ENCODE results near the gene ZNF664.

The ZNF664 gene

DNA sequence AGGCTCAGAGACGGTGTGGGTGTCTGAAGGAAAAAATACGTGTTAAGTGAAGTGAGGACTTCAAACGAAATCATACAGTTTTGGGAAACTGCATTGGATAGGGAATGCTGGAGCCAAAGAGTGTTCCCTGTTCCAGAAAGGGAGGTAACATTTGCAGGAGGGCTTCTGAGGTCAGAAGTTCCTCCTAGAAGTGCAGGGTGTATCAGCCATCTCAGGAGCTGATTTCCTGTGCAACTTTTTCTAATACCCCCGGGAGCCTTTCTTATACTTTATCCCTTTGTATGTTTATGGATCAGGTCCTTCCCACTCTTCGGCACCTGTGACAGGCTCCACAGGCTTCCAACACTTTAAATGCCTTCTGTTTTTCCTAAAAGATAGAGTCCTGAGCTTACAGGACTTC is 24.9 kb downstream of the ZNF664 start:
- peaks cover 92% of the 10 kb centered on the region for H3K36me3 ChIP-seq
- H3K4me2 ChIP-seq = no peak overlapping the region
- no peak overlapping the region for H3K4me3 ChIP-seq
- no peaks in the 10 kb centered on the region for H3K27me3 ChIP-seq
- no peak overlapping the region for H3K27ac ChIP-seq
- H3K9ac ChIP-seq = no peak overlapping the region
- peaks cover 14% of the 10 kb centered on the region for H3K4me1 ChIP-seq
- H4K20me1 ChIP-seq = peaks cover 90% of the 10 kb centered on the region
- no peaks in the 10 kb centered on the region for H3K9me3 ChIP-seq
- TF ChIP-seq Cebpa-rat (IDR thresholded peaks at IDR 0.05) = no peak

DNA sequence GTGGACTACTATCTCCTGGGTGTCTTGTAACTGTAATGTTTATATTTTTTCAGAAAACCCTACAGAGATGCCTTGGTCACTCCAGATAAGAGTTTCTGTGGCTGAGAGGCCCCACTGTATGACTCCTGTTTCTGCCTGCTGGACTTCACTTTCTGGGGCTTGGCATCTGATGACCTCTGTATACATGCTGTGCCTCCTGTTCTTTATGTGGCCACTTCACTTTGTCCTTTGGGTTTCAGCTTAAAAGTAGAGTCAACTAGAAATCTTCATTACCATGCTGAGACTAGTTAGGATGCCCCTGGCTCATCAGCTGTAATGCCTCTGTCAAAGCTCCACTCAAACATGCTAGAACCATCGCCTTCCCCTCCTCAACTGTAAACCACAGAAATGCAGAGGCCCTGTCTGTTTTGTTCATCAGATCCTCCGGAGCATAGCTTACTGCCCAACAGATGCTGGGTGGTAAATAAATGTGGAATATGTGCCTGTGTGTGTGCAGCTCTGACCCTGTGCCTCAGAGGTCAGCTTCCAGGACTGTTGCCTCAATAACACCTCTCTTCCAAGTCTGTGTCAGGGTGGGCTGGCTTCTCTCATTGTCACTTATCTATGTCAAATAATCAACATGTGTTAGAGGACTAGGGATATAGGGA is 25.5 kb downstream of the ZNF664 start:
- H3K4me2 ChIP-seq = no peak overlapping the region
- H3K9me3 ChIP-seq = no peaks in the 10 kb centered on the region
- H3K9ac ChIP-seq = no peak overlapping the region
- no peak overlapping the region for H3K4me3 ChIP-seq
- H4K20me1 ChIP-seq = peaks cover 84% of the 10 kb centered on the region
- H3K27ac ChIP-seq = no peak overlapping the region
- H3K27me3 ChIP-seq = no peaks in the 10 kb centered on the region
- no peak for TF ChIP-seq Cebpa-rat (IDR thresholded peaks at IDR 0.05)
- H3K36me3 ChIP-seq = peaks cover 92% of the 10 kb centered on the region
- H3K4me1 ChIP-seq = peaks cover 14% of the 10 kb centered on the region

DNA sequence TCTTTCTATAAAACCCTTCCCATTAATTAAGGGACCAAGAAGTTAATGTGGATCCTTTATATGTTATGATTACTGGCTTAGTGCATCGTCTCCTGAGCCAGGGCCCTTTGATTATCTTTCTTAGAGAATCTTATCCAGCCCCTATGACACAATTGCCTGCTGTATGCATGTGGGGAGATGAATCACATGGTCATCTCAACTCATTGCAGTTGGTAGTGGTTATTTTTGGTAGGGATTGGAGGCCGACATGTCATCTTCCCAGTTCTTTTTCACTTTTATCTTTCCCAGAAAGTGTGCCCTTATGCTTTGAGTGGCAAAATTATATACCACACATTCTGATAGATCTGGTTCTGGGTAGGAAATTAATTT is 26.0 kb downstream of the ZNF664 start:
- H3K4me2 ChIP-seq = no peak overlapping the region
- H3K4me3 ChIP-seq = no peak overlapping the region
- H3K4me1 ChIP-seq = peaks cover 17% of the 10 kb centered on the region
- H4K20me1 ChIP-seq = peaks cover 80% of the 10 kb centered on the region
- peaks cover 92% of the 10 kb centered on the region for H3K36me3 ChIP-seq
- no peak for TF ChIP-seq Cebpa-rat (IDR thresholded peaks at IDR 0.05)
- H3K9me3 ChIP-seq = no peaks in the 10 kb centered on the region
- H3K9ac ChIP-seq = no peak overlapping the region
- H3K27ac ChIP-seq = no peak overlapping the region
- no peaks in the 10 kb centered on the region for H3K27me3 ChIP-seq

DNA sequence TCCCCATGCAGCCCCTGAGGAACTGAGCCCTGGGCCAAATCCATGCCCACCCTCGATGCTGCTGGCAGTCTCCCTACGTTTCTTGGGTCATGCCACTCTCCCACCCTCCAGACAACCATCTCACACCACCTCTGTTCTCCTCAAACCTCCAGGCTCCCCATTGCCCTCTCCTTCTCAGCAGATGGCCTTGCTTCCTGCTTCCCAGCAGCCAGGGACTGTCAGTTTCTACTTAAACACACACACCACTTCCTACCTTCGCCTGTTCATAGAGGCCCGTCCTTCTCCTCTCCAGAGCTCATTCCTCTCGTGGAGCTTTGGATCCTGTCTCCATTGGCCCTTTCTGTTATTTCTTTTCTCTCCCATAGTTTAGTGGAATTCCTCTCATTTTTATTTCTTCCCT is 27.1 kb downstream of the ZNF664 start:
- H3K4me1 ChIP-seq = peaks cover 24% of the 10 kb centered on the region
- H3K4me2 ChIP-seq = no peak overlapping the region
- no peak overlapping the region for H3K27ac ChIP-seq
- H4K20me1 ChIP-seq = peaks cover 75% of the 10 kb centered on the region
- H3K36me3 ChIP-seq = peaks cover 96% of the 10 kb centered on the region
- H3K9ac ChIP-seq = no peak overlapping the region
- no peak overlapping the region for H3K4me3 ChIP-seq
- no peak for TF ChIP-seq Cebpa-rat (IDR thresholded peaks at IDR 0.05)
- H3K9me3 ChIP-seq = no peaks in the 10 kb centered on the region
- H3K27me3 ChIP-seq = no peaks in the 10 kb centered on the region

DNA sequence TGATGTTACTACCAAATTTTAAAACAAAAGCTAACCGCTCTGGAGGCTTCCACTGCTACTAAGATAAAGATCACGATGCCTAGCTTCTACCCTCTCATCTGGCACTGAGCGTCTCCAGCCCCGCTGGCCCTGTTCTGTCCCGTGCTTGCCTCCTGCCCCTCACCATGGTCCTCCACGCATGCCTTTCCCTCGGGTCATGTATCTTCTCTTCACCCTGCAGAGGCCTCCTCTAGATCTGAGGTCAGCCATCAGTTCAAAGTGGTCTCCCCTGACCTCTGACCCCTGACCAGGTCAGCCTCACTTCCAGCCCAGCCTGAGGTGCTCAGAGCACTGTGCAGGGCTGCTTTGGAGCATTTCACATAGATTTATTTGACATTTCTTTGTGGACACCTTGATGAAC is 28.3 kb downstream of the ZNF664 start:
- H3K4me2 ChIP-seq = peak overlapping the region; percentile 10; the same call in 1 of the 2 replicates
- H3K27me3 ChIP-seq = no peaks in the 10 kb centered on the region
- peaks cover 37% of the 10 kb centered on the region for H3K4me1 ChIP-seq
- no peak overlapping the region for H3K9ac ChIP-seq
- no peak overlapping the region for H3K4me3 ChIP-seq
- H3K27ac ChIP-seq = no peak overlapping the region
- no peaks in the 10 kb centered on the region for H3K9me3 ChIP-seq
- TF ChIP-seq Cebpa-rat (IDR thresholded peaks at IDR 0.05) = no peak
- H4K20me1 ChIP-seq = peaks cover 71% of the 10 kb centered on the region
- peaks cover 95% of the 10 kb centered on the region for H3K36me3 ChIP-seq

DNA sequence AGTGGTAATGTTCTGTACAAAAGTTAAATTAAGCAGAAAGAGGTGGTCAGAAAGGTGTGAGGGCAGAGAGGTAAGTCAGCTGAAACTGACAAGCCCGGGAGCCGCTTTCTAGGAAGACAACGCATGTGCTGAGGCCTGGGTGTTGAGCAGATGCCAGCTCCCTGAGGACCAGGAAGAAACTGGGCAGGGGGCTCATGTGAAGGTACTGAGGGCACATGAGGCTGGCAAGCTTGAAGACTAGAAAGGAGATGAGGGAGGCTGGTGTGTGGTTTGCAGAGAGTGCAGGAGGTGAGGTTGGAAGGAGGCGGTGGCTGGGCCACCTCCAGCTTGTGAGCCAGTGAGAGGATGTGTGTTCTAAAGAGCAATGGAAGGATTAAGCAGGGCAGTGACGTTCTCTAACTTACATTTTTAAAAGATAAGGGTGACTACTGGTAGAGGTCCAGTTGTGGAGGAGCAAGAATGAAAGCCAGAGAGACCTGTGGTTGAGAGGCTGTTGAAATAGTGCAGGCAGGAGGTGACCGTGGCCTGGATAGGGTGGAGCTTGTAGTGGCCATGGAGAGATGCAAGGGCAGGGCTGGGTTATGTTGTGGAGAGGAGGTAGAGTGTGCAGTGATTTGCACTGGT is 29.1 kb downstream of the ZNF664 start:
- Histone ChIP-seq H3K4me1 (peaks cover 41% of the 10 kb centered on the region), H3K36me3 (peaks cover 97% of the 10 kb centered on the region), H3K9me3 (no peaks in the 10 kb centered on the region), H3K4me3 (no peak overlapping the region), H4K20me1 (peaks cover 71% of the 10 kb centered on the region), H3K27me3 (no peaks in the 10 kb centered on the region), H3K27ac (no peak overlapping the region), H3K4me2 (no peak overlapping the region), H3K9ac (no peak overlapping the region)
- TF ChIP-seq Cebpa-rat (IDR thresholded peaks at IDR 0.05) = no peak

DNA sequence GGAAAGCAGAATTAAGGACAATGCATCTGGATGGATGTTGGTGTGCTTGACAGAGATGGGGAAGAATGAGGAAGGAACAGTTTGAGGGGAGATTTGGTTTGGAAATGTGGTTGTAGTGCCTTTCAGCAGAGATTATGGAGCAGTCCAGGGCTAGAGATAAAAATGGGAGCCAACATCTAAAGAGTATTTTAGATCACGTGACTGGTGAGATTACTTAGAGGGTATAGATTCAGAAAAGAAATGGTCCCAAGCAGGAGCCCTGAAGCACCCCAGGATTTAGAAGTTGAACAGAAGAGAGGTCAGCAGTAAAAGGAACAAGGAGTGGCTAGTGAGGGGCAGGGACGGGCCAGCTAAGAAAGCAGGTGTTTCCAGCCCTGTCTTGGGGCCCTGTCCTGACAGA is 29.6 kb downstream of the ZNF664 start:
- Histone ChIP-seq H4K20me1 (peaks cover 71% of the 10 kb centered on the region), H3K9ac (no peak overlapping the region), H3K9me3 (no peaks in the 10 kb centered on the region), H3K27me3 (no peaks in the 10 kb centered on the region), H3K4me3 (no peak overlapping the region), H3K27ac (no peak overlapping the region), H3K36me3 (peaks cover 97% of the 10 kb centered on the region), H3K4me2 (no peak overlapping the region), H3K4me1 (peaks cover 46% of the 10 kb centered on the region)
- TF ChIP-seq Cebpa-rat (IDR thresholded peaks at IDR 0.05) = no peak

DNA sequence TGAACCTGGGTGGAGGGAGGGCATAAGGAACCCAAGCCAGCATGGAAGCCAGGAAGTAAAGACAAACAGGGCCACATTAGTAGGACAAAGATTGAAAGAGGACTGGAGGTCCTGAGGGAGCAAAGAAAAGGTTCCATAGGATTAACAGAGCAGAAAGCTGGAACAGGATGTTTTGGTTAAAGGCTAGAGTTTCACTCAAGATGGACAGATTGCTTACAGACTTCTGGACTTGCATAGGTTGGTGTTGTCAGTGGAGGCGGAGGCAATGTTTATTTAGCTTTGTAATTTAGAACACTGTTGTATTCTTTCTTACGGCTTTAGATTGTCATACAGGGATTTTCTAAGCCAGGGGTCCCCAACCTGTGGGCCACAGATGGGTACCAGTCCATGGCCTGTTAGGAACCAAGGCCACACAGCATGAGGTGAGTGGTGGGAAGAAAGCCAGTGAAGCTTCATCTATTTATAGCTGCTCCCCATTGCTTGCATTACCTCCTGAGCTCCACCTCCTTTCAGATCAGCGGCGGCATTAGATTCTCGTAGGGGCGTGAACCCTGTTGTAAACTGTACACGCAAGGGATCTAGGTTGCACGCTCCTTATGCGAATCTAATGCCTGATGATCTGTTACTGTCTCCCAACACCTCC is 31.3 kb downstream of the ZNF664 start:
- Histone ChIP-seq H3K4me3 (no peak overlapping the region), H3K9me3 (no peaks in the 10 kb centered on the region), H3K27ac (no peak overlapping the region), H4K20me1 (peaks cover 67% of the 10 kb centered on the region), H3K36me3 (peaks cover 93% of the 10 kb centered on the region), H3K4me1 (peaks cover 53% of the 10 kb centered on the region), H3K4me2 (no peak overlapping the region), H3K27me3 (no peaks in the 10 kb centered on the region), H3K9ac (no peak overlapping the region)
- TF ChIP-seq Cebpa-rat (IDR thresholded peaks at IDR 0.05) = no peak

DNA sequence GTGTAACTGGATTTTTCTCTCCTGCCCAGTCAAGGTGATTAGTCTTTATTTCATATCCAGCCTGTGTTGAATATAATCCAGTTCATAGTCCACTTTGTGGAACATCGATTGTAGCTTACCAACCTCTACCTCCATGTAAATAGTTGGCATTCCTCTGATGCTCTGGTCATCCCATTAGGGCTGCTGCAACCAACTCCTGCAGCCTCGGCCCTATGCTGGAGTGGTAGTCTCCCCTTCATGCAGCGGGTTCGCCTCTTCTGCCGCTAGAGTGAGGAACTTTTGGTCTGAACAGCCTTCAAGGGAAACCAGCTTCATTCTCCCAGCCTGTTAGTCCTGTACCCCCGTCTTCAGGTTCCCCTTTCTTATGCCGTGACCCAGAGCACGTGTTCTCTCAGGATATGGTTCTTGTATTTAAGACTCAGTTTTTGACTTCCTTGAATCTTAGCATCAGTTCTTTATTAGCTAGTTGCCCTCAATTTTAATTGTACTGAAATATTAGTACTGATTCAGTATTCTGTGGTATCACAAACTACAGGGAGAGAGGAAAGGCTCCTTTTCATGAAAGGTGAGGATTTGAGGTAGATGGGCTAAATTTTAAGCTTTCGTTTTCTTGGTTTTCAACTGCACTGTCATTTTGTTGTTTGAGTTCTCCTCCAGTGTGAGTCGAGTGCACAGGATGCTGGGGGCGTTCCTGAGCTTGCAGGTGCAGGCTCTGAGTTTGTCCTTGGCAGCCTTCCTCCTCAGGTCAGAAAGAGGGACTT is 33.2 kb downstream of the ZNF664 start:
- Histone ChIP-seq H3K4me1 (peaks cover 53% of the 10 kb centered on the region), H3K4me3 (no peak overlapping the region), H3K27ac (peak overlapping the region; percentile 40), H3K9me3 (no peaks in the 10 kb centered on the region), H4K20me1 (peaks cover 53% of the 10 kb centered on the region), H3K4me2 (peak overlapping the region; percentile 71), H3K9ac (0 out of 2 replicates have a peak overlapping the region, but pooled peaks have one; percentile 28), H3K36me3 (peaks cover 91% of the 10 kb centered on the region), H3K27me3 (no peaks in the 10 kb centered on the region)
- TF ChIP-seq Cebpa-rat (IDR thresholded peaks at IDR 0.05) = no peak
